GM13976 (cell line): ENCODE results near the gene AFF4.

Experiments
- DNase-seq: peaks from one replicate; pipeline ENCODE4 v3.0.0; 2012; ENCODE audit warnings: low spot score
- CTCF ChIP-seq: IDR thresholded peaks from 2 replicates; pipeline ENCODE4 v1.5.1; 2012; ENCODE audit warnings: borderline replicate concordance, mild to moderate bottlenecking; ENCODE audit not compliant: insufficient read depth; ENCODE audit errors: extremely low read depth, missing control alignments, control extremely low read depth
- in situ Hi-C: fragments of 300-500 bp; cut with MboI; formaldehyde crosslinking; loops from one replicate; pipeline ENCODE4 v1.12.0; 2022; ENCODE audit warnings: low sequenced_read_pairs, mixed read lengths, inconsistent platforms; ENCODE audit not compliant: unreplicated experiment

AFF4 gene

DNA sequence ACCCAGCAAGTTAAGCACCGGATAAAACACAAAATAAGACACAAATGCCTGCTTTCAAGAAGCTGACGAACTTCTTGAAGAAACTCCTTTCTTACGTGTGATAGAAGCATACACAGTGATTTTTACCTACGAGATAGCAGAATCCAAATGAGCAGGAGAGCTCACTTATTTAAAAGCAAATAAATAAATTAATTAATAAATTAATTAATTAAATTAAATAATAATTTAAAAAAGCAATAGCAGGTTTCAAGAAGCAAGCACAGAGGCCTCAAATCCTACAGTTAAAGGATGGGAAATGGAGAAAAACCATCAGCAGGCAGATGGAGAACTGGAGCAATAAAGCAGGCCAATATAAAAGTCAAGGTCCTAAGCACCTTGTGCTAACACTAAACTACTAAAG, 72.6 kb downstream of the AFF4 start:
- TF ChIP-seq CTCF, result no peak
- DNase-seq, result no peak
- in situ Hi-C loops, result no loop called here

DNA sequence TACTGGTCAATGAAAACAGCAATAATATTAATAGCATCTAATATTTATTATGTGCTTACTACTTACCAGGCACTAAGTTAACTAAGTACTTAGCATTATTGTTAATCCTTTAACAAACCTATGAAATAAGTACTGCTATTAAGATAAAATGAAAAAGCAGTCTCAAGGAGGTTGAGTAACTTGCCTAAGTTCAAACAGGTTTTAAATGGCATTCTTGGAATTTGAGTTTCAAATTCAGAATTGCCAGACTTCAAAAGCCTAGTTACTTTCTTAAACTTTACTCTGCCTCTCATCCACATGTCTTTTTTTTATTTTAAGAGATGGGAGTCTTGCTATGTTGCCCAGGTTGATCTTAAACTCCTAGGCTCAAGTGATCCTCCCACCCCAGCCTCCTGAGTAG, 73.9 kb downstream of the AFF4 start:
- no peak for TF ChIP-seq CTCF
- in situ Hi-C loops, result no loop called here
- DNase-seq, result no peak

DNA sequence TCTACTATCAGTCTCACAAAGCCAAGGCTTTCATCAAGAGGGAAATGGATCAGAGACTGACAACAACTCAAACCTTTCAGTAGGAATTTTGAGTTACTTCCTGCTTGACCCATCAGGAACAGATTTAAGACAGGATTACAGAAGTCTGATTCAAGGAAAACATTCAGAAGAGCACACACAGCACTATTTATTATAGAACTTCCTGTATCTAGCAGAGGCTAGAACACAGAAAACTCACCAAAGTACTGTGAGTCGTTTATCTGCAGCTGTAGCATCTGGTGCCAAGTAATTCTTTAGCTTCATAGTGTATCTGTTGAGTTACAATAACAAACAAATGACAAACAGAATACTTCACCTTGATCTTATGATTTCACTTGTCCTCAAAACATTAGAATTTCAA, 76.2 kb downstream of the AFF4 start:
- DNase-seq, result no peak
- TF ChIP-seq CTCF, result no peak
- in situ Hi-C loops, result no loop called here

DNA sequence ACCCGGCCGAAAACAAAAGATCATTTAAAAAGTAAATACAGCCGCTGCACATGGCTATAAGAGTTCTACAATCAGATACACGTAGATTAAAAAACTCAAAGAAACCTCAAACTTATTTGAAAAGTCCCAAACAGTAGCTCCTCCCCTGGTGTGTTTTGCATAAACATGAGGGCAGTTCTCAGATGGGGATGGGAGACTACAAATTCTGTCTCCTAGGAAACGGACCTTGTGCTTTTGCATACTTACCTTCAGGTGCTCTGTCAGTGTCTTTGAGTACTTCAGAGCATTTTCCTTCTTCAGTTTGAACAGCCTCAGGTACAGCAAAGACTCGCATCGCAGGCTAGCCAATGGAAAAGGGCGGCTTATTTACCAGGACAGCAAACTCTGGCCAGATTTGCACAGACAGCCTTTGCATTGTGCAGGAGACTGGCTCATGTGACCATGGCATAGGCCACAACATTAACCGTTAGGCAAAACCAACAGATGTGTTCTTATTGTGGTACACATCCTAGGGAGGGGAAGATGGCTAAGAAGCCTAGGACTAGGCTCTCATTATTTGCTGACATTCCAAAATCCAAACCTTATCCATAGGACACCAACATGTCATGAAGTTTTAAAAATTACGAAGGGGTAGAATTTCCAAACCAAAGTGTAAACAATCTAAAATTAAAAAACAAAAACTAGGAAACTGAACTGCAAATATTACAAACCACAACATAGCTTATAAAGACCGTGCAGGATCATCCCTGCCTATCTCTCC, 77.2 kb downstream of the AFF4 start:
- TF ChIP-seq CTCF, result no peak
- in situ Hi-C loops, result no loop called here
- DNase-seq, result no peak

- in situ Hi-C loops, result no loop called here
- no peak for TF ChIP-seq CTCF
- no peak for DNase-seq
These were observed 78.9 kb downstream of the AFF4 start for GRCh38 chr5:132884548-132884947.

- in situ Hi-C loops, result no loop called here
- peak; percentile 53 for TF ChIP-seq CTCF
- DNase-seq, result peak; percentile 43
These were observed 80.1 kb downstream of the AFF4 start for GRCh38 chr5:132883261-132883834.

- in situ Hi-C loops, result no loop called here
- no peak for DNase-seq
- no peak for TF ChIP-seq CTCF
These were observed 85.5 kb downstream of the AFF4 start for GRCh38 chr5:132877938-132878337.
